ENCODE data around the gene MBTPS1. TPM values are rescaled to one million over a fixed set of nuclear protein-coding genes. Genes with fewer than 3 reads are reported as not detected.
A peak's percentile ranks its signal among the peaks of the same experiment; 100 is the strongest.

Gene MBTPS1
- total and polyA plus RNA-seq, 2 experiments from 2014 or later, result 18.1 to 49.3 TPM

GRCh38 chr16:84014570-84015327, 102.0 kb downstream of the MBTPS1 start:
- no peak overlapping the region for H2AFZ ChIP-seq
- Mint-ChIP-seq H3K9me3 (peaks cover 4% of the 10 kb centered on the region; the same call in 1 of the 3 replicates), H3K4me1 (peaks cover 7% of the 10 kb centered on the region), H3K27ac (no peak overlapping the region), H3K36me3 (ENCODE audit: low read depth) (peaks cover 2% of the 10 kb centered on the region; the same call in 1 of the 3 replicates), H3K4me3 (peak overlapping the region; percentile 55), H3K27me3 (ENCODE audit: insufficient read depth, low read depth, poor library complexity) (peaks cover 4% of the 10 kb centered on the region)
- DNase-seq (ENCODE audit: low spot score), result no peak
- no peaks in the 10 kb centered on the region for H3K27me3 ChIP-seq (ENCODE audit: insufficient read depth)
- H4K20me1 ChIP-seq (replicated peaks; ENCODE audit: insufficient read depth), result no peaks in the 10 kb centered on the region
- no peak for ATAC-seq
- H3K9me2 ChIP-seq (ENCODE audit: insufficient read depth), result no peaks in the 10 kb centered on the region
- no peaks in the 10 kb centered on the region for H3F3A ChIP-seq (replicated peaks; ENCODE audit: low read depth)
- no peak overlapping the region for H3K4me2 ChIP-seq
- no peak overlapping the region for H3K27ac ChIP-seq (ENCODE audit: low read depth)
- no peak overlapping the region for H3K4me3 ChIP-seq
- TF ChIP-seq ZNF462 (CRISPR knock-in tag; IDR thresholded peaks at IDR 0.05) (no peak), EZH2 (IDR thresholded peaks at IDR 0.05; ENCODE audit: low read depth, unreplicated experiment) (no peak)
- H3K79me2 ChIP-seq (replicated peaks; ENCODE audit: insufficient read depth), result no peaks in the 10 kb centered on the region
- no peaks in the 10 kb centered on the region; the same call in 1 of the 2 replicates for H3K4me1 ChIP-seq (ENCODE audit: insufficient read depth)
- H3K36me3 ChIP-seq (ENCODE audit: insufficient read depth), result no peaks in the 10 kb centered on the region

GRCh38 chr16:84013787-84014569, 102.8 kb downstream of the MBTPS1 start:
- H3K27ac Mint-ChIP-seq, result peak overlapping the region; percentile 81; the same call in 1 of the 2 replicates
- ATAC-seq (peak; percentile 92), DNase-seq (ENCODE audit: low spot score) (peak; percentile 99)
- H3K4me3 ChIP-seq, result no peak overlapping the region
- no peak overlapping the region for H2AFZ ChIP-seq
- no peak overlapping the region for H3K4me2 ChIP-seq
- H3F3A ChIP-seq (replicated peaks; ENCODE audit: low read depth), result no peaks in the 10 kb centered on the region
- peaks cover 7% of the 10 kb centered on the region for H3K4me1 Mint-ChIP-seq
- no peaks in the 10 kb centered on the region for H3K36me3 ChIP-seq (ENCODE audit: insufficient read depth)
- H3K9me2 ChIP-seq (ENCODE audit: insufficient read depth), result no peaks in the 10 kb centered on the region
- no peaks in the 10 kb centered on the region for H3K79me2 ChIP-seq (replicated peaks; ENCODE audit: insufficient read depth)
- no peak overlapping the region for H3K27ac ChIP-seq (ENCODE audit: low read depth)
- no peaks in the 10 kb centered on the region for H3K27me3 ChIP-seq (ENCODE audit: insufficient read depth)
- no peaks in the 10 kb centered on the region for H3K36me3 Mint-ChIP-seq (ENCODE audit: low read depth)
- TF ChIP-seq JUNB (IDR thresholded peaks at IDR 0.05; ENCODE audit: unreplicated experiment) (no peak), POLR2AphosphoS5 (IDR thresholded peaks at IDR 0.05; ENCODE audit: low read depth) (0 out of 2 replicates have a peak, but pooled peaks have one; percentile 24)
- H3K9me3 Mint-ChIP-seq, result no peaks in the 10 kb centered on the region
- H4K20me1 ChIP-seq (replicated peaks; ENCODE audit: insufficient read depth), result no peaks in the 10 kb centered on the region
- no peaks in the 10 kb centered on the region; the same call in 1 of the 2 replicates for H3K4me1 ChIP-seq (ENCODE audit: insufficient read depth)
- H3K27me3 Mint-ChIP-seq (ENCODE audit: insufficient read depth, low read depth, poor library complexity), result peaks cover 4% of the 10 kb centered on the region
- H3K4me3 Mint-ChIP-seq, result peak overlapping the region; percentile 55; the same call in 2 of the 3 replicates

All from GM23338 (cell line).